Vagina (tissue), 2 donors: ENCODE data around the gene MT1G. TPM values are rescaled to one million over a fixed set of nuclear protein-coding genes. Genes with fewer than 3 reads are reported as not detected.
"Not testable (repeated sequence)": the region's sequence is repeated elsewhere in the genome, so short reads cannot be mapped to it uniquely, and the experiment has no call there.

Source experiments
- DNase-seq, 2 donors: peaks; one replicate each; pipeline ENCODE4 v3.0.0-alpha.2; 2017; ENCODE audit errors: extremely low spot score in 2 of 2
- H3K27ac ChIP-seq: fragments of 200-600 bp; sonication (generic); one replicate; pipeline ENCODE4 v1.5.1; 2019
- H3K27me3 ChIP-seq: fragments of 200-600 bp; sonication (generic); one replicate; pipeline ENCODE4 v1.5.1; 2019
- H3K36me3 ChIP-seq, 2 donors: fragments of 200-600 bp; sonication (generic); one replicate each; pipeline ENCODE4 v1.5.1; 2017 to 2019
- H3K4me1 ChIP-seq: fragments of 200-600 bp; sonication (generic); one replicate; pipeline ENCODE4 v1.5.1; 2019
- H3K4me3 ChIP-seq, 2 donors: fragments of 200-600 bp; sonication (generic); 1 replicate in 1 of 2; 2 replicates in 1 of 2; pipeline ENCODE4 v1.5.1; 2016 to 2019
- H3K9me3 ChIP-seq: fragments of 200-600 bp; sonication (generic); one replicate; pipeline ENCODE4 v1.5.1; 2019
- POLR2A ChIP-seq, 2 donors: fragments of 450-650 bp; IDR thresholded peaks; one replicate each; pipeline ENCODE4 v1.6.1; 2017; ENCODE audit warnings: antibody characterized with exemption in 2 of 2, mild to moderate bottlenecking in 2 of 2, moderate library complexity in 2 of 2
- POLR2AphosphoS5 ChIP-seq, 2 donors: sonication (generic); formaldehyde crosslinking; IDR thresholded peaks; one replicate each; pipeline ENCODE4 v1.9.0; 2017; ENCODE audit warnings: antibody characterized with exemption in 2 of 2, mild to moderate bottlenecking in 2 of 2, low read depth in 1 of 2; ENCODE audit not compliant: insufficient read depth in 1 of 2
- intact Hi-C: fragments of 100-400 bp; cut with DNase I; formaldehyde crosslinking; loops from one replicate; pipeline ENCODE4 v1.15.1; 2023
- total RNA-seq: library from RNA; depleted of rRNA; stranded (reverse); fragments of >200 nt; gene quantifications from one replicate; pipeline ENCODE4 v1.2.3, GENCODE V29; 2016
- TF ChIP-seq, protein P1 (sequence below), 3 experiments: fragments of 450-650 bp in 2 of 3; fragments of 200-600 bp in 1 of 3; sonication (generic) in 1 of 3; IDR thresholded peaks; one replicate each; pipeline ENCODE4 v1.5.1; 2017 to 2019; ENCODE audit warnings: antibody characterized with exemption in 3 of 3, mild to moderate bottlenecking in 2 of 3, moderate library complexity in 2 of 3

Gene MT1G
- not detected for total RNA-seq

DNA sequence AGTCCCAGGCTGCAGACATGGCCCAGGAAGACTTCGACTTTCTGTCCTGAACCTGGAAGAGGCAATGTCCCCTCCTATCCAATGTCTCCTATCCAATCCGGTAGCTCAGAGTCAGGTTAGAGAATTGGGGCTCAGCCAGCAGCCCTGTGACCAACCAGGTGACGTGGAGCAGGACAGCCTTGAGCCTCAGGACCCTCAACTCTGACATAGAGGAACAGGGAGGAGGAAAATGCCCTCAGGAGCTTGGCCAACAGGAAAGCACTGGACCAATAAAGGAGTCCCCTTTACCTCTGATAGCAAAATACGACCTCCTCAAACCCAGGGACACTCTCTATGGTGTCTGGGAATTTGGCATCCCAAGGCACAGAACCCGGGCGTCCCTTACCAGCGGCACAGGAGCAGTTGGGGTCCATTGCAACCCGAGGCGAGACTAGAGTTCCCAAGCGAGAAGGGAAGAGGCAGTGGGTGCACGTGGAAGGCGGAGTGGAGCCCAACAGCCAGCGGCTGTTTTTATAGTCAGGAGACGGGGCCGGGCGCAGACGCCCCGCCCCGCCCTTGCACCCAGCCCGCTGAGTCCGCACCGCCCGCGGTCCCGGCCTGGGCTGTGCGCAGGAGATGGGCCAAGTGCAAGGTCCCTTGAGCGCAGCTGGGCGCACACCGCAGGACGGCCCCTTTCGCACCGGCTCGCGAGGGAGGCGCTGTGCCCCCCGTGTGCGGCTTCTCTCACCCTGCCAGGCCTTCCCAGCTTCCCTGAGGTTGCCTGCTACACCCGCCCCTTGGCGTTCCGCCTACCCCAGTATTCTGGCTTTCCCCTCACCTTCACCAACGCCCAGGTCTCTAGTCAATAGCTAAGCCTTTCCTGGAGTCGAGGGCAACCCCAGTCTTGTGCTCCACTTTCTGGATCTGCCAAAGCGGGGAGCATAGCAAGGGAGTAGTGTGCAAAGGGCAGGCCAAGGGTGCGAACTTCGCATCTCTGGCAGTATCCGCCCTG is at the start of gene MT1G:
MT1G (minus strand) TSS at position 485 of the 991 bp plus-strand sequence; CDS start at position 413, 72 bp downstream.
- Histone ChIP-seq H3K27me3 (no peaks in the 10 kb centered on the region), H3K4me1 (peaks cover 27% of the 10 kb centered on the region), H3K36me3 (no peaks in the 10 kb centered on the region), H3K27ac (no peak within 1 kb of the TSS), H3K9me3 (no peaks in the 10 kb centered on the region), H3K4me3 (peak within 1 kb of the TSS in 1 of 2 donors; percentile 21)
- no peak for DNase-seq
- peak in 1 of 2 donors; percentile 51 for TF ChIP-seq POLR2AphosphoS5 (IDR thresholded peaks at IDR 0.05; ENCODE audit: insufficient read depth in 1 of 2, low read depth in 1 of 2)
- TF ChIP-seq, protein P1, sequence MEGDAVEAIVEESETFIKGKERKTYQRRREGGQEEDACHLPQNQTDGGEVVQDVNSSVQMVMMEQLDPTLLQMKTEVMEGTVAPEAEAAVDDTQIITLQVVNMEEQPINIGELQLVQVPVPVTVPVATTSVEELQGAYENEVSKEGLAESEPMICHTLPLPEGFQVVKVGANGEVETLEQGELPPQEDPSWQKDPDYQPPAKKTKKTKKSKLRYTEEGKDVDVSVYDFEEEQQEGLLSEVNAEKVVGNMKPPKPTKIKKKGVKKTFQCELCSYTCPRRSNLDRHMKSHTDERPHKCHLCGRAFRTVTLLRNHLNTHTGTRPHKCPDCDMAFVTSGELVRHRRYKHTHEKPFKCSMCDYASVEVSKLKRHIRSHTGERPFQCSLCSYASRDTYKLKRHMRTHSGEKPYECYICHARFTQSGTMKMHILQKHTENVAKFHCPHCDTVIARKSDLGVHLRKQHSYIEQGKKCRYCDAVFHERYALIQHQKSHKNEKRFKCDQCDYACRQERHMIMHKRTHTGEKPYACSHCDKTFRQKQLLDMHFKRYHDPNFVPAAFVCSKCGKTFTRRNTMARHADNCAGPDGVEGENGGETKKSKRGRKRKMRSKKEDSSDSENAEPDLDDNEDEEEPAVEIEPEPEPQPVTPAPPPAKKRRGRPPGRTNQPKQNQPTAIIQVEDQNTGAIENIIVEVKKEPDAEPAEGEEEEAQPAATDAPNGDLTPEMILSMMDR (IDR thresholded peaks at IDR 0.05), result no peak
- intact Hi-C loops, result no loop called here

DNA sequence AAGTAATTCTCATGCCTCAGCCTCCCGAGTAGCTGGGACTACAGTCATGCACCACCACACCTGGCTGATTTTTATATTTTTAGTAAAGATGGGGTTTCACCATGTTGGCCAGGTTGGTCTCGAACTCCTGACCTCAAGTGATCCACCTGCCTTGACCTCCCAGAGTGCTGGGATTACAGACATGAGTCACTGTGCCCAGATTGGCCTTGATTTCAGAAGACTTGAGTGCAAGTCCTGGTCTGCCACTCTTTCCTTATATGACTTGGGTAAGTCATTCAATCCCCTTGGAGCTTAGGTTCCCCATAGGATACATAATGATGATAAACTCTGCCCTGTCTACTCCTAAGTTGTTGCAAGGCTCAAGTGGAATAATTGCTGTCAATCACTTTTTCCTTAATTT is 49.7 kb upstream of the MT1G start:
- H3K27me3 ChIP-seq, intact Hi-C loops, DNase-seq, H3K4me1 ChIP-seq, H3K4me3 ChIP-seq, H3K36me3 ChIP-seq, H3K27ac ChIP-seq, H3K9me3 ChIP-seq: not testable (repeated sequence)

DNA sequence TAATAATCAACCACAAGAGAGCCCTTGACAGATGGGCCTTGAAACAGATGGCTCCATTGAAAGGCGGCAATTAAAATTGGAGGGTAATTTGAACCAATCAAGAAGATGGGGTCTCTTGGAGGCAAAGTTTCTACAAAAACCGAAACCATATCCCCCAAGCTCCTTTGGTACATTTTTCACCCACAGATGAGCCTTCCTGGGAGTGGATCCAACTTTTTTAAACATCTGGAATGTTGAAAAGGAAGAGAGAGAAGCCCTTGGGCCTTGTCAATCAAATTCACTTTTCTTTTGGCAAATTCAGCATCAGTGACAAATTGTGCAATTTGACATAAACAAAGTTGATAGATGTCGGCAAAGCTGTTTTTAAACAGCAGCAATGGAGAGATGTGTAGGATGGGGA is 48.9 kb upstream of the MT1G start:
- H3K4me3 ChIP-seq, result no peak overlapping the region
- no peaks in the 10 kb centered on the region for H3K9me3 ChIP-seq
- H3K27ac ChIP-seq, result no peak overlapping the region
- no peaks in the 10 kb centered on the region for H3K4me1 ChIP-seq
- intact Hi-C loops, result no loop called here
- TF ChIP-seq POLR2AphosphoS5 (IDR thresholded peaks at IDR 0.05; ENCODE audit: insufficient read depth in 1 of 2, low read depth in 1 of 2), result no peak
- no peak for TF ChIP-seq POLR2A (IDR thresholded peaks at IDR 0.05)
- TF ChIP-seq, protein P1 (IDR thresholded peaks at IDR 0.05), result no peak
- no peaks in the 10 kb centered on the region for H3K36me3 ChIP-seq
- H3K27me3 ChIP-seq, result no peaks in the 10 kb centered on the region
- DNase-seq, result peak in 1 of 2 donors; percentile 0

GRCh38 chr16:56715126-56715525 is 47.3 kb upstream of the MT1G start:
- Histone ChIP-seq H3K27me3 (no peaks in the 10 kb centered on the region), H3K4me1 (no peaks in the 10 kb centered on the region)

GRCh38 chr16:56713794-56714193 is 45.9 kb upstream of the MT1G start:
- peak in 1 of 2 donors; percentile 37 for DNase-seq
- no peaks in the 10 kb centered on the region for H3K9me3 ChIP-seq
- H3K36me3 ChIP-seq, result no peaks in the 10 kb centered on the region
- no peak overlapping the region for H3K4me3 ChIP-seq
- intact Hi-C loops, result no loop called here
- TF ChIP-seq, protein P1 (IDR thresholded peaks at IDR 0.05), result no peak
- TF ChIP-seq POLR2A (IDR thresholded peaks at IDR 0.05) (no peak), POLR2AphosphoS5 (IDR thresholded peaks at IDR 0.05; ENCODE audit: insufficient read depth in 1 of 2, low read depth in 1 of 2) (no peak)
- H3K27me3 ChIP-seq, result no peaks in the 10 kb centered on the region
- H3K4me1 ChIP-seq, result no peaks in the 10 kb centered on the region
- no peak overlapping the region for H3K27ac ChIP-seq

More at GRCh38 chr16:56715126-56715525, 47.3 kb upstream of the MT1G start:
- Histone ChIP-seq H3K36me3 (no peaks in the 10 kb centered on the region), H3K4me3 (no peak overlapping the region), H3K27ac (no peak overlapping the region), H3K9me3 (no peaks in the 10 kb centered on the region)
- DNase-seq, result peak in 1 of 2 donors; percentile 47
- intact Hi-C loops, result no loop called here
- no peak for TF ChIP-seq POLR2A (IDR thresholded peaks at IDR 0.05)
- no peak for TF ChIP-seq POLR2AphosphoS5 (IDR thresholded peaks at IDR 0.05; ENCODE audit: insufficient read depth in 1 of 2, low read depth in 1 of 2)
- TF ChIP-seq, protein P1 (IDR thresholded peaks at IDR 0.05), result no peak
